HG03175 (cell line): ENCODE data around the gene VPS13D.

Source experiments
- ATAC-seq: cut with Tn5 transposase; IDR thresholded peaks from one replicate; pipeline ENCODE4 v1.9.1; 2021; ENCODE audit warnings: mild to moderate bottlenecking, moderate library complexity; ENCODE audit not compliant: unreplicated experiment

Gene VPS13D

DNA sequence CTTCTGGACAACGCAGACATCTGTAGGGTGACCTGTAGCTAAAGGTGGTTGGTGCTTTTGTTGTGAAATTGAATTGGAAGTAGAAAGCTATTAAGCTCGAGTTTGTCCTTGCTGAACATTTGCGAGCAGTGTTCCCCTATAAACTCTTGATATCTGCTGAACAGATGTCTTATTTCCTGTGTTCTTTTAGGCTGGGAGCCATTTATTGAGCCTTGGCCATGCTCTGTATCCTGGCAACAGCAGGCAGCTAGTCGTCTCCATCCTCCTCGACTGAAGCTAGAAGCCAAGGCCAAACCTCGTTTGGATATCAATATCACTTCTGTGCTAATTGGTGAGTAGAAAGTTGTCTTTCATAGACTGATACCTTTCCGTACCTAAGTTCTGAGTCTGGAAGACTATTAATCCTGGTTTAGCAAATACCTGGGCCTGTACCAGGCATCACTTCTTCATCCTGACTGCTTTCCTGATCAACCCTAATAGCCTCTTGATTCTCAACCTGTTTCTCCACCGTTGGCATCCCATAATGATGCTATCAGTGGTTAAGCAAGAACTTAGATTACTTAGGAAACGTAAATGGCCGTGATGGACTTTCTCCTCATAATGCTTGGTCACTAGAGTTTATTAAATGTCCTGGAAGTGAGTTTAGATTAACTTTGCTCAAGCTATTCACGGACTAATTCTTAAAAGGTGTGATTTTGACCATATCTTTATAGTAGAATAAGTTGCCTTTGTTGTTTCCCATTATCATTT, 103.4 kb downstream of the VPS13D start:
- ATAC-seq: no peak

- ATAC-seq: no peak
Observed at GRCh38 chr1:12335815-12336214, 106.0 kb downstream of the VPS13D start.

DNA sequence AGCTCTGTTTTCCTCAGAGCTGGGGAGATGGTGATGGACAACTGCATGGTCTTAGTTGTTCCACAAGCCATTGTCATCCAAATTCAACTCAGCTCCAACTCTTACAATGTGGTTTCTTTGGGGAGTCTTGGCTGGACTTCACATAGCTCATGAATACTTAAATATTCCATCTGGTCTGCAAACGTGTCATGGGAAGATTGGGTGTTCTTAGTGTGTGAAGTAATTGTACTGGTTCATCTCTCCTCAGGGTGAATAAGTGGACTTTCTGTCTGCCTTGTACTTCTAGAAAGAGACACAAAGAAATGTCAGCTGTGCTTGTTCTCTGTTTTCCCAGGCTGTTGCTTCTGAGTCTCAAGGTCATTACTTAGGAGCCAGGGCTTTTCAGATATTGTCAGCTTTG, 106.6 kb downstream of the VPS13D start:
- ATAC-seq: no peak

DNA sequence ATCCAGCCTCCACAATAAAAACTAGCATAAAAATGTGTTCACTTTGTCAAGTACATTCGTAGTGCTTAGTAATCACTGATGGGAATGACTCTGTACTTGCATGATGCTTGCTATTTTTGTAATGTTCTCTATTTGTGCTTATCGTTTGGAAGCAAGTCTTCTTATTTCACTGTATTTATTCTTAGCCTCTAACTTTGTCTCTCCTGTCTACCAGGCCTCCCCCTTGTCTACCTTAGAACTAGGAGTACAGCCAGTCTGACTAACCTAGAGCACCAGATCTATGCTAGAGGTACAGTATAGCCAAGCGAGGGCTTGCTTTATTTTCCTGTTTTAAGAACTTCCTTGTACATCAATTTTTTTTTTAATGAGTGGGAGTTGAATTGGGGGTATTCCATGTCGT, 108.2 kb downstream of the VPS13D start:
- ATAC-seq: no peak

DNA sequence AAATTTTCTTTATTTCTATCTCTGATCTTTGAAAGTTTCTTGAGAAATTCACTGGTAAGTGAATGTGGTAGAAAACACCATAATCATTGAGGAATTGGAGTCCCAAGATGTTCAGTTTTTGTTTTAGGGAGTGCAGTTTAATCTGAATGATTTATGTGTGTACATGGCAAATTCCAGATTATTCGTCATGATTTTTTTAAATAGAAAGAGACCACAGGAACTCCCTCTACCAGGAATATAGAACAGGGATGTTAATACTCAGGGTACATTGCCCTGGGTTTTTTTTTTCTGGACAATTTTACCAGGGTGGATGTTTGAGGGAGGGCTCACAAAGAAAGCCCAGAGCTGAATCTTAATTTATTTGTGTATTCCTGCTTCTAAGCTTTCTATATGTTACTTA, 109.0 kb downstream of the VPS13D start:
- ATAC-seq: no peak

- no peak for ATAC-seq
Observed at GRCh38 chr1:12339396-12339795, 109.6 kb downstream of the VPS13D start.

DNA sequence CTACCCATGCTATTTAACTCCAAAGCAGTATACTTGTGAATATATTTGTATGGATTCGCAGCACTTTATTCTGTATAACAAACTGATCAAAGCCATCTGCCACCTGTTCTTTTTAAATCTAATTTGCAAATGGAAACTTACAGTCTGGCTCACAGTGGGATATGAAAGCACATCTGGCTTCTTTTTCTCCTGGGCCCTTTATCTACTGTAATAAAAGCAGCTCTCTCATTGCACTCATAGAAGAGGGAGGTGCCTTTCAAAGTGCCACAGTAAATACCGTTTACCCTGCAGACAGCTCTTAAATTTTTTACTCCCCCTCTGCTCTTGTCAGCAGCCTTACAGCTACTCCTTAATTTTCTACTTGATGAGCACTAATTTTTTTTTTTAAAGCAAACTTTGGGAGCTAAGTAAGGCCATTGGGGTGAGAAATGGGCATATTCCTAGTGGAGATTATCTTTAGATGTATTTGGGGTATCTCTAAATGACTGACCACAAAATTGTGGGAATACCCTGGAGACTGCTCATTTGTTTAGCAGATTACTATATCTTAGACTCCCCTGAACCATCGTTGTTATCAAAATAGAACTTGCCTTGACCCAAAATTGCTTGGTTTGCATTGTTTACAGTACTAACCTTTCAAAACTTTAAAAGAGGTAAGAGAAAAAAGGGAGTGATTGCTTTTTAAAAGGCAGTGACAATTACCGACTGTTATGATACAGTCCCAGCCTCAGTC, 110.1 kb downstream of the VPS13D start:
- ATAC-seq: no peak

GRCh38 chr1:12340544-12340930, 110.7 kb downstream of the VPS13D start:
- no peak for ATAC-seq

DNA sequence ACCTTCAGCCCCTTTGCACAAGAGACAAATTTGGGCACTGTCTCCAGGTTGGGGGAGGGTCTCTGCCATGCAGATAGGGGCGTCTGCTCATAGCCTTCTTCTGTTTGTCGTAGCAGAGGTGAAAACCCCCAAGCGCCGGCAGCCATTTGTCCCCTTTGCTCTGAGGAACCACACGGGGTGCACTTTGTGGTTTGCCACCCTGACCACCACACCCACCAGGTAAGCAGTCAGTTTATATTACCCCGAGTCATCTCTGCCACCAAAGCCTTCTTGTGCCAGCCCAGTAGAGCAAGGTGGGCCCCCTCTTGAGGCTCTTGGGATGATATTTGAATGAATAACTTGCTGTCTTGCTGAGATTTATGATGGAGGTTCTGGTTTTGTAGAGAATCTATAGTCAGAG, 111.8 kb downstream of the VPS13D start:
- ATAC-seq: no peak

DNA sequence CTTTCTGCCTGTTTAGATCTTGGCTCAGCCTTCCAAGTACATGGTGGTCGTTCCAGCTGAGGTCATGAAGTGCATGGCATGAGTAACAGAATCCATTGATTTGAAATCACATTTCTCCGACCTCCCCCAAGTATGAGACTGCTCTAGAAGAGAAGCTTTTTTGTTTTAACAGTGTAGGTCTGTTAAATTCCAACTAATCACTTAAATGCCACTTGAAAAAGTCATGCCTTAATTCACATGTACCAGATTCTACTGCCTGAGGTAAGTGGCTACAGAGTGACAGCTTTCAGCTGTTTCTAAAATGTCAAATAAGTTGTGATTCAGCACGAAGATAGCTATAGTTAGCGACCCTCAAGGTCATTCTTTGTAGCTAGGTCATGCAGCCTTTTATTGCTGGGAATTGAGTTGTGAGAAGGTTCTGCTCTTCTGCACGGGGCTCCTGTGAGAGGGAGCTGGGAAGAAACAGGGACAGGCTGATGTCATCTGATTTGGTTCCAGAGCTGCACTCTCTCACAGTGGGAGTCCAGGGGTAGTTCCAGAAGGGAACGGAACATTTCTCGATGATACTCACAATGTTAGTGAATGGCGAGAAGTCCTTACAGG, 112.7 kb downstream of the VPS13D start:
- no peak for ATAC-seq

DNA sequence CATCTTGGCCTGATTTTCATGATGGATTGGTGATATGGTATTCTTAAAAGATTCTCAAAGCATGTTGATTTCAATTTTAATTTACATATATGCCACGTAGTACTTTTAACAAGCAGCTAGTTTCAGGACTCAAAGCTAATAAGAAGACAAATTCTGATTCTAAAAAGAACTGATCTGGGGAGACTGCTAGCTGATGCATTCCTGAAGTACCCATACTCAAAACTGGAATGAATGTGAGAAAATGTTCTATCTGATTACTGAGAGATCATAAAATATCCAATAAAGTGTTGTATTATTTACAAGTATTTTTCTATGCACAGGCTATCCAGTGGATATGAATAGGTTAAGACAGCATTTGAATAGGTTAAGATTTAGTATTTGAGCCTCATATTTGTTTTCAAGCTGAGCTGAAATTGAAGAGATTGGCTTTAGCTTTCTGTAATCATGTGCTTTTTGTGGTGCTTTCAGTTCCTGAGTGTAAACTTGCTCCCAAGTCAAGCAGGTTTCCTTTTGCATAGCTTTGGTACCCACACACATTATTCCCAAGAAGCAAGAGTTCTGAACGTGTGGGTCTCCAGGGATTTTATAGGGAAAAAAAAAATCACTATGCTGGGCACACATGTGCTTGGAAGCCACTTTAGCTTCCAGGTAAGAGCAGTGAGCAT, 114.1 kb downstream of the VPS13D start:
- ATAC-seq: no peak

GRCh38 chr1:12344596-12345349, 114.9 kb downstream of the VPS13D start:
- no peak for ATAC-seq

DNA sequence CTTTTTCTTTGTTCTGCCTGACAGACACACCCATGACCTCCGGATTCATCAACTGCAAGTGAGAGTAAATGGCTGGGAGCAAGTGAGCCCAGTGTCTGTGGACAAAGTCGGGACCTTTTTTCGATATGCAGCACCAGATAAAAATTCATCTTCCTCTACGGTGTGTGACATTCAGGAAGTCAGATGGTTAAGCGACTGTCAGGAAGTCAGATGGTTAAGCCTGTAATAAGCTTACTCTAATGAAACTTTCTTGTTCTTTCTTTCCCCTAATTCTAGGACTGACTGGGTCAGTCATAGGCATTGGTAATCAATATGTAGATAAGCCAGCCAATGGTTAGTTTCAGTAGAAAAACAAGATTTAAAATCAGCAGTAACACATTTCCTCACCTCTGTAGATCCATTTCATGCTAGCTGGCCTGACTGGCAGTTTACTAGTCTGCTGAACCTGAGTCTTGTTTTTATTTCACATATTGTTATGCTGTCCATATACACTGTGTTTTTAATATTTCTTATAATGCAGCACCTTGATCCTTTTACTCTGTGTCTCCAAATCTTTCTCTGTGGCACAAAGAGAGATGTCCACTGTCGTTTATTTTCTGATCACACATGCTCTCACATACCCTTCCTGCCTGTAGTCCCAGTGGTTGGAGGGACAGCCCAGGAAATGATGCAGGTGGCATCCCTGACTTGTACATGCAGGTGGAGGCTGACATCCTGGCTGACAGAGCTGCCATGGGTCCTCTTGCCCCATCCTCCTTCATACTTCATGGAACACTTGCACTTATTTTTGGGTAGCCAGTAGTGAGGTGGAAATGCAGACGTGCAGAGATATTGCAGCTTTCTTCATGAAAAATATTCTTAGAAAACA, 115.8 kb downstream of the VPS13D start:
- ATAC-seq: no peak

GRCh38 chr1:12346483-12347151, 116.8 kb downstream of the VPS13D start:
- no peak for ATAC-seq

- ATAC-seq: no peak
Observed at GRCh38 chr1:12348113-12348512, 118.3 kb downstream of the VPS13D start.

DNA sequence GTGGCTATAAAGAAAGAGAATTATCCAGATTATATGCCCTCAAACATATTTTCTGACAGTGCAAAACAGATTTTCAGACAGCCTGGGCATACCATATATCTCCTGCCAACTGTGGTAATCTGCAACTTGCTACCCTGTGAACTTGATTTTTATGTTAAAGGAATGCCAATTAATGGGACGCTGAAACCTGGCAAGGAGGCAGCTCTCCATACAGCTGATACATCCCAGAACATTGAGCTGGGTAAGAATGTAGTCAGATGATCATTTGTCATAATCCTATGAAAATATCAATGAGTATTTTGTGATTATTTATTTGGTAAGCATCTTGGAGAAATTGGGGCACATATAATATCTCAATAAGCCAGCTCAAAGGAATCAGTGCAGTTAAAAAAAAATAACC, 124.2 kb downstream of the VPS13D start:
- no peak for ATAC-seq

- ATAC-seq: no peak
Observed at GRCh38 chr1:12356004-12356890, 126.4 kb downstream of the VPS13D start.

GRCh38 chr1:12358499-12358898, 128.7 kb downstream of the VPS13D start:
- ATAC-seq: no peak
